C4-2B (cell line): ENCODE results near the gene USP37.

Source experiments
- H3K27ac ChIP-seq: fragments of 450-650 bp; 2 replicates; pipeline ENCODE4 v1.5.1; 2017
- CTCF ChIP-seq: fragments of 450-650 bp; conservative IDR thresholded peaks from 2 replicates; pipeline ENCODE4 v1.5.1; 2017; ENCODE audit warnings: mild to moderate bottlenecking
- ZFX ChIP-seq: fragments of 450-650 bp; IDR thresholded peaks from 2 replicates; pipeline ENCODE4 v1.6.1; 2017

Gene USP37

GRCh38 chr2:218472988-218473387 is 95.2 kb downstream of the USP37 start:
- TF ChIP-seq CTCF (no peak), ZFX (no peak)
- H3K27ac ChIP-seq: no peak overlapping the region

- TF ChIP-seq CTCF (no peak), ZFX (no peak)
- no peak overlapping the region for H3K27ac ChIP-seq
Observed at GRCh38 chr2:218471982-218472381, 96.2 kb downstream of the USP37 start.

GRCh38 chr2:218471036-218471435 is 97.1 kb downstream of the USP37 start:
- H3K27ac ChIP-seq: no peak overlapping the region
- TF ChIP-seq CTCF: no peak
- TF ChIP-seq ZFX: no peak

- H3K27ac ChIP-seq: no peak overlapping the region
- TF ChIP-seq CTCF (no peak), ZFX (no peak)
Observed at GRCh38 chr2:218470448-218470847, 97.7 kb downstream of the USP37 start.

- TF ChIP-seq CTCF (peak; percentile 66), ZFX (no peak)
Observed at GRCh38 chr2:218465987-218466633, 102.0 kb downstream of the USP37 start.

GRCh38 chr2:218458598-218458997 is 109.6 kb downstream of the USP37 start:
- no peak for TF ChIP-seq ZFX
- no peak for TF ChIP-seq CTCF
- H3K27ac ChIP-seq: no peak overlapping the region

More at GRCh38 chr2:218465987-218466633, 102.0 kb downstream of the USP37 start:
- H3K27ac ChIP-seq: no peak overlapping the region

GRCh38 chr2:218456849-218457248 is 111.3 kb downstream of the USP37 start:
- TF ChIP-seq CTCF: no peak
- TF ChIP-seq ZFX: no peak
- H3K27ac ChIP-seq: no peak overlapping the region
